HG03442 (cell line): ENCODE measurements around the gene MAPK10.
A peak's percentile ranks its signal among the peaks of the same experiment; 100 is the strongest.

Source experiments
- ATAC-seq: cut with Tn5 transposase; IDR thresholded peaks from one replicate; pipeline ENCODE4 v1.9.1; 2021; ENCODE audit warnings: mild to moderate bottlenecking, moderate library complexity; ENCODE audit not compliant: unreplicated experiment

MAPK10 gene

DNA sequence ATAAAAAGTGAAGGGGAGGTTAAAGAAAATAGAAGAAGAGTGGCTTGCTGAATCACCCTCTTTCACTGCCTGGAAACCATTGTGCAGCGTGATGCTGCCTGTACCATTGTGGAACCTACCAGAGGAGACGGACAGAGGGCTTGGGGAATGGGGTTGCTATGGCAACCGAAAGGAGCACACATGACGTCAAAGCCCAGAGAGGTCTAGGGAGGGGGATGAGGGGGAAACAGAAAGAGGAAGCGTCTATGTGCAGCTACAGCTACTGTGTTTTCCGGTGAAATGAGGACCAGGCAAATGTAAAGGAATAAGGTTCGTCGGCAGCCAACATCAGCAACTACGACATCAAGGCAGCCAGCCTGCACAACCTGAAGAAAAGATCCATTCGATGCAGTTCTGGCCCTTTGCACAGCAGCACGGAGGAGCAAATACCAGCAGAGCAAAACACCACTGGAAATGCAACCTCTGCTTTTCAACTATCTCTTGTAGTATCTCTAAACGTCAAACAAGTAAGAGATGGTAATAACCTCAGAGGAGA, at the start of gene MAPK10:
MAPK10 (minus strand) TSS at position 110 of the 535 bp plus-strand sequence.
- peak; percentile 96 for ATAC-seq

DNA sequence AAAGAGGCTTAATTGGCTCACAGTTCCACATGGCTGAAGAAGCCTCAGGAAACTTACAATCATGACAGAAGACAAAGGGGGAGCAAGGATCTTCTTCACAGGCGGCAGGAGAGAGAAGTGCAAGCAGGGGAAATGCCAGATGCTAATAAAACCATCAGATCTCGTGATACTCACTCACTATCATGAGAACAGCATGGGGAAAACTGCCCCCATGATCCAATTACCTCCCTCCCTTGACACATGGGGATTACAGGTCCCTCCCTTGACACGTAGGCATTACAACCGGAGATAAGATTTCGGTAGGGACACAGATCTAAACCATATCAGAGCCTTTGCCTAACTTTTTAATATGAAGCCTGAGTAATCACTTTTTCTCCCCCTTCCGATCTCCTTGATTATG, 43.7 kb upstream of the MAPK10 start:
- no peak for ATAC-seq

DNA sequence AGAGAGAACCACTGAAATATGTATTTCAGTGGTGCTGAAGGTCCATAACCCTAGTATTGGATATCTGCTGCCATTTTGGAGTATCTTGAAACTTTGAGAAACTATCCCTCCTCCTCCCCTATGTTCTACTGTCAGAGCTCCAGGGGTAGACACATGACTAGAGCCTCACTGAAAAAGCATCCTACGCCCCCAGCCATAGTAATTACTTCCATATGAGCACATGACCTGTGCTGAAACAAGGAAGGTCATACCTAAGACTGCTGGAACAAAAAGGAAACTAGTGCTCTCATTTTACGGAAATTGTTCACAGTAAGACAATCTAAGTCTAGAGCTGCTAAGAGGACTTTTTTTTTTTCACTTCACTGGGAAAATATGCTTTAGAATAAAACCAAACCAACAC, 42.0 kb upstream of the MAPK10 start:
- ATAC-seq: no peak

DNA sequence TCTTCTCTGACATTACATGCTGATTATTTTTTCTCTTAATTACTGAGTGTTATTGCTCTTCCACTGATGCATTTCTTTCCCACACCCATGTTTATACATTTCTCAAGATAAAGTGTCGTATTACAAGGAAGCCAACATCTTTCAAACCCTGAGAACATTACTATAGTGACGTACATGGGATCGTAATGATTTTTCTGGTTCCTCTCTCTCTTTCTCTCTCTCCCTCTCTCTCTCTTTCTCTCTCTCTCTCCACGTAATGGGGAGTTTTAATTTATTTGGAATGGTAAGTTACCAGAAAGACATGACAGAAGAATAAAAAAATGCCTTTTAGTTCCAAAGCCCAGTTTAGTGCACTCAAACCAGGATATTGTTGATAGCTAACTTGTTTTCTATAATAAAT, 40.4 kb upstream of the MAPK10 start:
- no peak for ATAC-seq

DNA sequence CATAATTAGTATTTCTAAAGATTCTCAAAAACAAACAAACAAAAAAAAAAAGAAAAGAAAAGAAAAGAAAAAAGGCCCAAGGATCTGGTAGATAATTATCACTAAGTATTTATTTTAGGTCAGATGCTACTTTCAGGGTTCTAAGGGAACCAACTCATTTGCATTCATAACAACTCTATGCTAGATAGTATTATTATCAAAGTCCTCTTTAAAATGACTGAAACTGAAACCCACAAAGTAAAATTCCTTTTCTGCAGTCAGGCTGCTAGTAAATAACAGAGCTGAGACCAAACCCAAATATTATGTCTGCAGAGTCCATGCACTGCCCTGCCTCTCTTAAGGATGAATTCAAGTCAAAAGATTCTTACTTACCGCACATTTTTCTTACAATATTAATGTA, 38.3 kb upstream of the MAPK10 start:
- ATAC-seq: peak; percentile 70

DNA sequence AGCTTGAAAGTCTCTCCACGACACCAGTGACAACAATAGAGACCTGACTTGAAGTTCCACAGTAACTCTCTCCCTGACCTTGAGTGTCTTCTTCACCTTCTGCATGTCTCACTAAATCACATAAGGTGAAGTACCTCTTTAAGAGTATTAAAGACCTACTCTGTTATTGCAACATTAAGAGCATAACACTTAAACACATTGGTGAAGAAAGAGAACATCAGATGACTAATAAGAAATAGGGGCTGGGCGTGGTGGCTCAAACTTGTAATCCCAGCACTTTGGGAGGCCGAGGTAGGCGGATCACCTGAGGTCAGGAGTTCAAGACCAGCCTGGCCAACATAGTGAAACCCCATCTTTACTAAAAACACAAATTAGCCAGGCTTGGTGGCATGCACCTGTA, 33.9 kb upstream of the MAPK10 start:
- no peak for ATAC-seq

- ATAC-seq: no peak
Measured at GRCh38 chr4:86389664-86390063, 29.8 kb upstream of the MAPK10 start.

- no peak for ATAC-seq
Measured at GRCh38 chr4:86388252-86388651, 28.4 kb upstream of the MAPK10 start.

DNA sequence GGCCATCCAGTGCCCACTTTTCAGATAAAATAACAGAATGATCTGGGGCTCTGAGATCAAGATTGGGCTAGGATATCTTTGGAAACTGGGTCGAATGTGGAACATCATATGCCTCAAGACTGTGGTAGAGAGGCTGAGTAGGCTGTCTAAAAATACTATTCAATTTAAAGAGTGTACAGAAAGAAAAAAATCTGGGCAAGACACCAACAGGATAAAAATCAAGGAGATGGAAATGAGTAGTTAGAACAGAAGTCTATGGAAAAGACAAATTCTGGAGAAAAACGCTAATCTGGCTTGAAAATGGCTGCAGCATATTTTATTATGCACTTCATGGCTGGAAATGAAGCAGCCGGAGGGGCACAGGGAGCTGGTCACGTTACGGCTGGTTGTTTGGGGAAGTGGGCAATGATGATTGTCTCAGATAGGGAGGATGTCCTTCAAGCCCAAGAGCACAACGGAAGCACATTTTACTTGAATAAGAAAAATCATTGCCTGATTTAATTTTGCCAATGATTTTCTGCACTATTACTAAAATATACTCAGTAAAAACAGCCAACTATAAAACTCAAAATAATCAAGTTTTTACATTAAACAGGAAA, 27.1 kb upstream of the MAPK10 start:
- no peak for ATAC-seq

DNA sequence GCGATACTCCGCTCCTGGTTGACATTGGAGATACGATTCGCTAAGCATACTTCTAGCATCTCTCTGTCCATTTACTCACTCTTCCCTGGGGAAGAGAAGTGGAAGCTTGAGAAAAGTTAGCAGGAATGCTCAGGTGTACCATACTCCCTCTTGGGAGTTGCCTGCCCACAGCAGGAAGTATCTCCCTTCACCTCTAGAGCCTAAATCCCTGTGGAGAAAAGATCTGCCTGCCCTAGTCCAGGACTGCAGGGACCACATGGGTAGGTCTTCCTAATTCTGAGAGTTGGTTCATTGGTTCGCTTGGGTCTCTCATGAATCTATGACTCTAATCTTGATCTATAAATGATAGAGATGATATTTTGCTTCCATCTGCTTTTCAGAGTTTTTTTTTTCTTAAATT, 26.3 kb upstream of the MAPK10 start:
- no peak for ATAC-seq

DNA sequence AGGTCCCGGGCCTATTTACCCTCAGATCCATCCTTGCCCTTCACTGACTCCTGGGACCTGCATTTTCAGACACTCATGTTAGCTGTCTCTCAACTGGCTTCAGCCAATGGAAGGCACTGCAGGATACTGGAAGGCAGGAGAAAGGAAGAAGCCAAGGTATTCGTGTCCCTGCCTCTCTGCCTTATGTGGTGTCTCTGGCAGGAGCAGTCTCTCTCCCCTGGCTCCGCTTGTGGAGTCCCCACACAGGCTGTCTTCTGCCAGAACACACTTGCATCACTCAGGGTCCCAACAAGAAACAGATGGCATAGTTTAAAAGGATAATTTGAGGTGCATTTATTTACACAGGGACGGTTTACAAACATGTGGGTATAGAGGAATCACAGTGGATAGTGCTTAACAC, 21.6 kb upstream of the MAPK10 start:
- no peak for ATAC-seq

DNA sequence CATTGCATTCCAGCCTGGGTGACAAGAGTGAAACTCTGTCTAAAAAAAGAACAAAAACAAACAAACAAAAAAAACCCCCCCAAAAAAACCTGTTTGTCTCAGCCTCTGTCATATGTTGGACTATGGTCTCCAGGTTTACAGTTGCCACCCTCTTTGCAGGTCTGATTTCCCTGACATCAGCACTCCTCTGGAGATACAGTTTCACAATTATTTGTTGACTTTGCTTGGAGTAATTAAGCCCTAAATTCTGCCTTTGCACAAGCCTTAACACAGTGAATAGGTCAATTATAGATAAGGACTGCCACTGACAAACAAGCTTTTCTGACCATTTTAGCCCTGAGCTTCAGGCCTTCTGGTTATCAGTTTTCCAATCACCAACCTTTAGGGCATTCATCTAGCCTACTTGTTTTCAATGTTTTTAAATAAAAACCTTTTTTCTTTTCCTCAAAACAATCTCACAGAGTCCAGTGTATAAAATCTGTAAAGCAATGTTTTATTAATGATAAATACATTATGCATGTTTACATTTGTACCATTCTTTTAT, 20.4 kb upstream of the MAPK10 start:
- no peak for ATAC-seq

DNA sequence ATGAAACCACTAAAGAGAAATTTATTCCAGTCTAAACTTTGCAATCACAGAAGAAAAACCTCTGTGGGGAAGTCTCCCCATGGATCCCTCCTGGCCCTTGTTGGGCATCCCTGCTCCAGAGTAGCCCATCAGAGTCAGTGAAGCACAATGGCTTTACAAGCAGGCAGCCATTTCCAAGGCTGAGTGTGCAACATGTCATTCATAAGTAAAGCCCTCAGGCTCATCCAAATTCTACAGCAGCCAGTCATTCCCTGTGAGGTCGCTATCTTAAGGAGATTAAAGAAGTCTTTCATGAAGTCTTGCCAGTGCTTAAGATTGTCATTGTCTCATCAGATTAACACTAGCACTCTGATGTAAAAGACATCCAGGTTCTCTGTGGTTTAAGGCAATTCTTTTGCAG, 17.0 kb upstream of the MAPK10 start:
- ATAC-seq: no peak

DNA sequence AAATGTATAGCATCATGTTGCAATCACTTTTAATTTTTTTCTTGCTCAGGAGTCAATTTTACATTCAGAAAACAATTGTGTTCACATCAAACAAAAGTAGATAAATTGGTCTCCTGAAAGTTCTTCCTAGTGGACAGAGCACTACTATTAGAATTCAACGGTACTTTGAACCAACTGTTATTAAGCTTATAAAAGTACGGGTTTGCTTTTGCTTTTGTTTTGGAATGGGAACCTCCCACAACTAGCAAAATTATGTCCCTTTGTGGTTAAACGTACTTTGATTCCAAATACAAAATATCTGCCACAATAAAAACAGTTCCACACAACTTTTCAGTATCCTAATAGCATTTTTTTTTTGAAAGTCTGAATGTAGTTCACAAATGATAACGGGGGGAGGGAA, 8.6 kb upstream of the MAPK10 start:
- no peak for ATAC-seq

GRCh38 chr4:86367577-86367976, 7.7 kb upstream of the MAPK10 start:
- no peak for ATAC-seq

GRCh38 chr4:86366920-86367319, 7.1 kb upstream of the MAPK10 start:
- ATAC-seq: no peak

GRCh38 chr4:86362510-86362909, 2.7 kb upstream of the MAPK10 start:
- ATAC-seq: no peak

DNA sequence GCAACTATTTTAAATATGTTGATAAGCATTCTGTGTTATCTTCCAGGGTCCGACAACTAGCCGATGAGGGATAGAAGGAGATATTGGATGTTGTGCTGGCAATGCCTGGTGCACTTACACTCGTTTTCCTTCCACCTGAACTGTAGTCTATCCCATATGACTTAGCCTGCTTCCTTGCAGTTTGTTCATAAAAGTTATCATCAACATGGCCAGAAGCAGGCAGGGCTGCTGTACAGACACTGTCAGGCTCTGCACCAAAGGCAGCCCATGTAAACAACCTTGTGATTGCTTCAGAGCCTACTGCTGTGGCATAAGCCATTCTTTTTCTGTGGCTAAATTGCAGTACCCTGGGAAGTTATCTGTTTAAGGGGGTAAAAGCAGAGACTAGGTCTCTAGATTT, 1.6 kb downstream of the MAPK10 start:
- ATAC-seq: no peak

DNA sequence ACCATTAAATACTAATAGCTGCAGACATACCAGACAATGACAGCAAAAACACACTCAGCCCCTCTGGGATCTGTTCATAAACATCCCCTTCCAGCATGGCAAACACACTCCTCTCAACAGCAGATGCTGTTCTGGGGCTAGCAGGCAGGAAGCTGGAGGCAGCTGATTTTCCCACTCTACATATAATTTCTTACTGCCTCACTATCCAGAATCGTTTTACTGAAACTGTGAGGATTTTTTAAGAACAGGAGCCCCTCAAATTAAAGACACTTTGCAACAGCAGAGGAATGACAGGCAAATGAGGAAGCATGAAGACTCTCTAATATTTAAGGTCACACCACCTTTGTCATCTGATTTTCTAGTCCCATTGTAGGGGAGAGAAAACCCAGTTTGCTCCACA, 2.2 kb downstream of the MAPK10 start:
- no peak for ATAC-seq

- no peak for ATAC-seq
Measured at GRCh38 chr4:86356425-86357210, 3.2 kb downstream of the MAPK10 start.

- no peak for ATAC-seq
Measured at GRCh38 chr4:86354390-86354789, 5.5 kb downstream of the MAPK10 start.

GRCh38 chr4:86346320-86346719, 13.5 kb downstream of the MAPK10 start:
- ATAC-seq: no peak
